Coronary artery (tissue), 2 donors: Measurements from ENCODE around the gene TSPAN9.
A peak's percentile ranks its signal among the peaks of the same experiment; 100 is the strongest.

Experiments
- DNase-seq: peaks from one replicate; pipeline ENCODE4 v3.0.0-alpha.2; 2017; ENCODE audit warnings: low spot score
- H3K27ac ChIP-seq, 2 donors: fragments of 200-600 bp; sonication (generic); one replicate each; pipeline ENCODE4 v1.5.1; 2016 to 2019
- H3K4me3 ChIP-seq: fragments of 200-600 bp; sonication (generic); 2 replicates; pipeline ENCODE4 v1.5.1; 2016; ENCODE audit warnings: mild to moderate bottlenecking, moderate library complexity
- CTCF ChIP-seq: fragments of 200-600 bp; sonication (generic); IDR thresholded peaks from one replicate; pipeline ENCODE4 v1.5.1; 2019; ENCODE audit warnings: antibody characterized with exemption

TSPAN9 gene

GRCh38 chr12:3251691-3252090 is 174.5 kb downstream of the TSPAN9 start:
- Histone ChIP-seq H3K4me3 (no peak overlapping the region), H3K27ac (peak overlapping the region; percentile 90 to 94)
- TF ChIP-seq CTCF, result no peak
- no peak for DNase-seq

GRCh38 chr12:3252450-3252891 is 175.3 kb downstream of the TSPAN9 start:
- Histone ChIP-seq H3K4me3 (peak overlapping the region; percentile 54), H3K27ac (peak overlapping the region; percentile 90 to 94)
- DNase-seq, result peak; percentile 94
- TF ChIP-seq CTCF, result no peak

- TF ChIP-seq CTCF, result no peak
- peak overlapping the region; percentile 90 to 94 for H3K27ac ChIP-seq
These were observed 176.6 kb downstream of the TSPAN9 start for GRCh38 chr12:3253682-3254275.

GRCh38 chr12:3255057-3255456 is 177.9 kb downstream of the TSPAN9 start:
- no peak for TF ChIP-seq CTCF
- no peak for DNase-seq
- Histone ChIP-seq H3K4me3 (no peak overlapping the region), H3K27ac (peak overlapping the region; percentile 90 to 94)

More at GRCh38 chr12:3253682-3254275, 176.6 kb downstream of the TSPAN9 start:
- DNase-seq, result no peak
- H3K4me3 ChIP-seq, result no peak overlapping the region

GRCh38 chr12:3256103-3256631 is 179.0 kb downstream of the TSPAN9 start:
- H3K4me3 ChIP-seq, result no peak overlapping the region
- peak; percentile 85 for DNase-seq
- peak overlapping the region; percentile 90 to 94 for H3K27ac ChIP-seq
- TF ChIP-seq CTCF, result no peak

- TF ChIP-seq CTCF, result no peak
- Histone ChIP-seq H3K4me3 (no peak overlapping the region), H3K27ac (peak overlapping the region; percentile 90 to 94)
- no peak for DNase-seq
These were observed 180.2 kb downstream of the TSPAN9 start for GRCh38 chr12:3257411-3257810.

GRCh38 chr12:3259973-3260372 is 182.8 kb downstream of the TSPAN9 start:
- Histone ChIP-seq H3K4me3 (no peak overlapping the region), H3K27ac (no peak overlapping the region)
- DNase-seq, result no peak
- TF ChIP-seq CTCF, result no peak
